Adrenal gland (tissue), 12 donors: ENCODE data around the gene SEMA5A. TPM values are rescaled to one million over a fixed set of nuclear protein-coding genes. Genes with fewer than 3 reads are reported as not detected.

Experiments used
- DNase-seq, 7 donors: peaks; one replicate each; pipeline ENCODE4 v3.0.0-alpha.2; 2019 to 2020
- H3K27ac ChIP-seq, 5 donors: fragments of 200-600 bp; sonication (generic) in 4 of 5; 1 replicate in 3 of 5; 2 replicates in 2 of 5; pipeline versions ENCODE4 v1.5.1 to v1.8.0; 2016 to 2020; ENCODE audit warnings: mild to moderate bottlenecking in 1 of 5
- H3K27me3 ChIP-seq: fragments of 200-600 bp; 2 replicates; pipeline ENCODE4 v1.8.0; 2021
- H3K36me3 ChIP-seq, 2 donors: fragments of 200-600 bp; replicated peaks in 1 of 2; 1 replicate in 1 of 2; 2 replicates in 1 of 2; pipeline versions ENCODE4 v1.5.1 to v1.8.0; 2018 to 2022
- H3K4me1 ChIP-seq, 2 donors: fragments of 200-600 bp; replicated peaks in 1 of 2; 1 replicate in 1 of 2; 2 replicates in 1 of 2; pipeline versions ENCODE4 v1.5.1 to v1.8.0; 2018 to 2021
- H3K4me3 ChIP-seq, 4 donors: fragments of 200-600 bp; sonication (generic) in 3 of 4; one replicate each; pipeline ENCODE4 v1.5.1; 2016 to 2018
- H3K9me3 ChIP-seq, 3 donors: fragments of 200-600 bp; sonication (generic) in 1 of 3; replicated peaks in 1 of 3; 1 replicate in 2 of 3; 2 replicates in 1 of 3; pipeline versions ENCODE4 v1.5.1 to v1.8.0; 2016 to 2021
- CTCF ChIP-seq, 6 experiments: fragments of 450-650 bp in 4 of 6; fragments of 200-600 bp in 2 of 6; sonication (generic) in 1 of 6; IDR thresholded peaks; 1 replicate in 5 of 6; 2 replicates in 1 of 6; pipeline versions ENCODE4 v1.5.1 to v1.8.0; 2016 to 2021; ENCODE audit warnings: antibody characterized with exemption in 6 of 6, mild to moderate bottlenecking in 2 of 6, moderate library complexity in 1 of 6
- POLR2A ChIP-seq, 2 donors: fragments of 450-650 bp; IDR thresholded peaks; one replicate each; pipeline ENCODE4 v1.6.1; 2017; ENCODE audit warnings: antibody characterized with exemption in 2 of 2, mild to moderate bottlenecking in 2 of 2, moderate library complexity in 1 of 2
- WGBS, 4 donors: extraction: QIAGEN DNeasy Blood & Tissue Kit in 2 of 4; methylation state at CpG; one replicate each; pipeline versions ENCODE4 v1.1.5 to v1.1.7; 2013 to 2017; 5-methylcytosine and 5-hydroxymethylcytosine counted together
- intact Hi-C, 2 donors: fragments of 100-400 bp; cut with DNase I; formaldehyde crosslinking; loops; one replicate each; pipeline versions ENCODE4 v1.14.1 to v1.15.0; 2022 to 2023
- polyA plus RNA-seq, 3 donors: library from polyadenylated mRNA; stranded (reverse); fragments of 200-250 nt in 2 of 3; fragments of 350-450 nt in 1 of 3; fragmentation: Illumina TruSeq in 1 of 3; extraction: RNeasy Lipid Tissue Mini Kit (QIAGEN cat#74804) in 1 of 3; gene quantifications; one replicate each; pipeline ENCODE4 v1.2.3, GENCODE V29; 2013 to 2014
- total RNA-seq, 9 donors: library from RNA; depleted of rRNA in 4 of 9; stranded (reverse); fragments of >200 nt in 4 of 9; fragments of 120-200 nt in 1 of 9; fragmentation: NEBNext Ultra II Directional in 1 of 9; extraction: Animal tissue kit (Norgen Biotek cat#: 25700) in 1 of 9; gene quantifications; one replicate each; pipeline versions ENCODE4 v1.1.0 to v1.2.4, GENCODE V29; 2013 to 2023
- donor health status: healthy with polysubstance abuse.
- donor health status: Bipolar disorder and iron deficiency.
- donor health status: DM: yes; HTN: yes; CAD: no.
- donor health status: DM: no; HTN: no; CAD: no.
- donor health status: DM: no; HTN: no; CAD: no.
- donor health status: DM: yes; HTN: yes; CAD: no.

SEMA5A gene
- total and polyA plus RNA-seq, 12 donors: 0.40 to 6.0 (median 2.6) TPM

- intact Hi-C loops: no loop called here
- TF ChIP-seq CTCF (IDR thresholded peaks at IDR 0.05): no peak
- TF ChIP-seq POLR2A (IDR thresholded peaks at IDR 0.05): no peak
- WGBS, 4 donors: 83 to 90% (median 87%) methylated on average over 7 of the region's 7 CpGs
- Histone ChIP-seq H3K36me3 (no peaks in the 10 kb centered on the region), H3K27me3 (no peaks in the 10 kb centered on the region), H3K9me3 (no peaks in the 10 kb centered on the region), H3K27ac (no peak overlapping the region), H3K4me1 (no peaks in the 10 kb centered on the region), H3K4me3 (no peak overlapping the region)
- no peak for DNase-seq
Measured at GRCh38 chr5:9533562-9534364, 12.1 kb downstream of the SEMA5A start.

- intact Hi-C loops: no loop called here
- WGBS, 4 donors: 49 to 73% (median 68%) methylated on average over 4 of the region's 4 CpGs
- no peak for DNase-seq
- no peak for TF ChIP-seq POLR2A (IDR thresholded peaks at IDR 0.05)
- no peak for TF ChIP-seq CTCF (IDR thresholded peaks at IDR 0.05)
- H3K9me3 ChIP-seq: no peaks in the 10 kb centered on the region
- no peaks in the 10 kb centered on the region for H3K4me1 ChIP-seq
- no peak overlapping the region for H3K4me3 ChIP-seq
- H3K36me3 ChIP-seq: no peaks in the 10 kb centered on the region
- H3K27ac ChIP-seq: no peak overlapping the region
- no peaks in the 10 kb centered on the region for H3K27me3 ChIP-seq
Measured at GRCh38 chr5:9533096-9533495, 12.8 kb downstream of the SEMA5A start.

GRCh38 chr5:9529513-9529912 lies 16.4 kb downstream of the SEMA5A start:
- Histone ChIP-seq H3K36me3 (no peaks in the 10 kb centered on the region), H3K27ac (no peak overlapping the region), H3K4me1 (no peaks in the 10 kb centered on the region), H3K27me3 (no peaks in the 10 kb centered on the region), H3K9me3 (no peaks in the 10 kb centered on the region), H3K4me3 (no peak overlapping the region)
- intact Hi-C loops: no loop called here
- 88 to 94% (median 90%) methylated on average over 2 of the region's 2 CpGs for WGBS, 4 donors
- TF ChIP-seq CTCF (IDR thresholded peaks at IDR 0.05) (no peak), POLR2A (IDR thresholded peaks at IDR 0.05) (no peak)
- DNase-seq: no peak

GRCh38 chr5:9529041-9529480 lies 16.8 kb downstream of the SEMA5A start:
- 77 to 90% (median 78%) methylated on average over 6 of the region's 6 CpGs for WGBS, 4 donors
- Histone ChIP-seq H3K9me3 (no peaks in the 10 kb centered on the region), H3K4me3 (no peak overlapping the region), H3K27me3 (no peaks in the 10 kb centered on the region), H3K36me3 (no peaks in the 10 kb centered on the region), H3K27ac (no peak overlapping the region), H3K4me1 (no peaks in the 10 kb centered on the region)
- intact Hi-C loops: no loop called here
- TF ChIP-seq POLR2A (IDR thresholded peaks at IDR 0.05): no peak
- TF ChIP-seq CTCF (IDR thresholded peaks at IDR 0.05): no peak
- DNase-seq: no peak
